Esophagus muscularis mucosa (tissue), 4 donors: Measurements from ENCODE around the gene HOMER2. TPM values are rescaled to one million over a fixed set of nuclear protein-coding genes. Genes with fewer than 3 reads are reported as not detected.

Source experiments
- DNase-seq: peaks from one replicate; pipeline ENCODE4 v3.0.0-alpha.2; 2017; ENCODE audit errors: extremely low spot score
- H3K27ac ChIP-seq, 4 donors: fragments of 200-600 bp; sonication (generic); replicated peaks in 1 of 4; 1 replicate in 3 of 4; 2 replicates in 1 of 4; pipeline ENCODE4 v1.5.1; 2016 to 2019; ENCODE audit warnings: mild to moderate bottlenecking in 1 of 4
- H3K27me3 ChIP-seq, 4 donors: fragments of 200-600 bp; sonication (generic); one replicate each; pipeline versions ENCODE4 v1.5.1 to v1.6.0; 2016 to 2019
- H3K36me3 ChIP-seq, 4 donors: fragments of 200-600 bp; sonication (generic); one replicate each; pipeline ENCODE4 v1.5.1; 2016 to 2019
- H3K4me1 ChIP-seq, 4 donors: fragments of 200-600 bp; sonication (generic); one replicate each; pipeline ENCODE4 v1.5.1; 2016 to 2019
- H3K4me3 ChIP-seq, 4 donors: fragments of 200-600 bp; sonication (generic); 1 replicate in 2 of 4; 2 replicates in 2 of 4; pipeline ENCODE4 v1.5.1; 2016 to 2019; ENCODE audit warnings: mild to moderate bottlenecking in 4 of 4, moderate library complexity in 1 of 4
- H3K9me3 ChIP-seq, 4 donors: fragments of 200-600 bp; sonication (generic); 1 replicate in 3 of 4; 2 replicates in 1 of 4; pipeline ENCODE4 v1.5.1; 2016 to 2019
- EP300 ChIP-seq: sonication (generic); formaldehyde crosslinking; IDR thresholded peaks from one replicate; pipeline ENCODE4 v1.6.1; 2017; ENCODE audit warnings: antibody characterized with exemption
- POLR2A ChIP-seq: fragments of 450-650 bp; IDR thresholded peaks from one replicate; pipeline ENCODE4 v1.6.1; 2017; ENCODE audit warnings: antibody characterized with exemption, moderate library complexity, mild to moderate bottlenecking, low read depth
- POLR2AphosphoS5 ChIP-seq, 2 donors: sonication (generic); formaldehyde crosslinking; IDR thresholded peaks; one replicate each; pipeline ENCODE4 v1.6.1; 2017; ENCODE audit warnings: antibody characterized with exemption in 2 of 2
- WGBS: methylation state at CpG from one replicate; pipeline ENCODE4 v1.1.5; 2018; 5-methylcytosine and 5-hydroxymethylcytosine counted together
- intact Hi-C: fragments of 100-400 bp; cut with DNase I; formaldehyde crosslinking; loops from one replicate; pipeline ENCODE4 v1.15.1; 2023
- total RNA-seq, 4 donors: library from RNA; depleted of rRNA; stranded (reverse); fragments of >200 nt; gene quantifications; one replicate each; pipeline versions ENCODE4 v1.1.0 to v1.2.1, GENCODE V29; 2016
- TF ChIP-seq, protein P1 (sequence below), 3 experiments: fragments of 200-600 bp in 2 of 3; fragments of 450-650 bp in 1 of 3; sonication (generic) in 2 of 3; IDR thresholded peaks; one replicate each; pipeline ENCODE4 v1.5.1; 2017 to 2019; ENCODE audit warnings: antibody characterized with exemption in 3 of 3, mild to moderate bottlenecking in 2 of 3, moderate library complexity in 1 of 3

Gene HOMER2
- total RNA-seq, 4 donors from 2014 or later, result 13.3 to 54.8 (median 25.8) TPM

DNA sequence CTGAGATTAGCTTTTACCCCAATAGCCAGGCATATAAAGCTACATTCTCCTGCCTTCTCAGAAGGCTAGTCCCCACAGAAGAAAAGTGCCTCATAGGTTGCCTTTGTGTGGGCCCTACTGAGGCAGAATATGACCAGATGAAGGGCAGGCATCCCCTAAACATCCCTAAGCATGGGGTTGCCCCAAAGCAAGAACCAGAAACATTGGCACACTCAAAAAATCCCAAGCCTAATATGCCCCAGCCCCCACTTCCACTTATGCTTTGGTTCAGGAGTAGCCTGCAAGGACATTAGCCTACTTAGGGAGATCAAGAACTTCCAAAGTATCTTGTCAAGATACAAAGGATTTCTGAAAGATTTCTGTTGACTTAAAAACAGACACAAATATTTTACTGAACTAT, 113.4 kb downstream of the HOMER2 start:
- peaks cover 0 to 2% (median 0%) of the 10 kb centered on the region in 4 donors for H3K9me3 ChIP-seq
- DNase-seq, result no peak
- no peak overlapping the region for H3K4me3 ChIP-seq
- intact Hi-C loops, result no loop called here
- H3K27me3 ChIP-seq, result no peaks in the 10 kb centered on the region
- H3K27ac ChIP-seq, result no peak overlapping the region
- TF ChIP-seq POLR2AphosphoS5 (IDR thresholded peaks at IDR 0.05) (no peak), POLR2A (no peak), EP300 (no peak)
- TF ChIP-seq, protein P1, sequence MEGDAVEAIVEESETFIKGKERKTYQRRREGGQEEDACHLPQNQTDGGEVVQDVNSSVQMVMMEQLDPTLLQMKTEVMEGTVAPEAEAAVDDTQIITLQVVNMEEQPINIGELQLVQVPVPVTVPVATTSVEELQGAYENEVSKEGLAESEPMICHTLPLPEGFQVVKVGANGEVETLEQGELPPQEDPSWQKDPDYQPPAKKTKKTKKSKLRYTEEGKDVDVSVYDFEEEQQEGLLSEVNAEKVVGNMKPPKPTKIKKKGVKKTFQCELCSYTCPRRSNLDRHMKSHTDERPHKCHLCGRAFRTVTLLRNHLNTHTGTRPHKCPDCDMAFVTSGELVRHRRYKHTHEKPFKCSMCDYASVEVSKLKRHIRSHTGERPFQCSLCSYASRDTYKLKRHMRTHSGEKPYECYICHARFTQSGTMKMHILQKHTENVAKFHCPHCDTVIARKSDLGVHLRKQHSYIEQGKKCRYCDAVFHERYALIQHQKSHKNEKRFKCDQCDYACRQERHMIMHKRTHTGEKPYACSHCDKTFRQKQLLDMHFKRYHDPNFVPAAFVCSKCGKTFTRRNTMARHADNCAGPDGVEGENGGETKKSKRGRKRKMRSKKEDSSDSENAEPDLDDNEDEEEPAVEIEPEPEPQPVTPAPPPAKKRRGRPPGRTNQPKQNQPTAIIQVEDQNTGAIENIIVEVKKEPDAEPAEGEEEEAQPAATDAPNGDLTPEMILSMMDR (IDR thresholded peaks at IDR 0.05), result no peak
- H3K4me1 ChIP-seq, result no peaks in the 10 kb centered on the region
- H3K36me3 ChIP-seq, result peaks cover 32 to 45% (median 39%) of the 10 kb centered on the region in 4 donors

DNA sequence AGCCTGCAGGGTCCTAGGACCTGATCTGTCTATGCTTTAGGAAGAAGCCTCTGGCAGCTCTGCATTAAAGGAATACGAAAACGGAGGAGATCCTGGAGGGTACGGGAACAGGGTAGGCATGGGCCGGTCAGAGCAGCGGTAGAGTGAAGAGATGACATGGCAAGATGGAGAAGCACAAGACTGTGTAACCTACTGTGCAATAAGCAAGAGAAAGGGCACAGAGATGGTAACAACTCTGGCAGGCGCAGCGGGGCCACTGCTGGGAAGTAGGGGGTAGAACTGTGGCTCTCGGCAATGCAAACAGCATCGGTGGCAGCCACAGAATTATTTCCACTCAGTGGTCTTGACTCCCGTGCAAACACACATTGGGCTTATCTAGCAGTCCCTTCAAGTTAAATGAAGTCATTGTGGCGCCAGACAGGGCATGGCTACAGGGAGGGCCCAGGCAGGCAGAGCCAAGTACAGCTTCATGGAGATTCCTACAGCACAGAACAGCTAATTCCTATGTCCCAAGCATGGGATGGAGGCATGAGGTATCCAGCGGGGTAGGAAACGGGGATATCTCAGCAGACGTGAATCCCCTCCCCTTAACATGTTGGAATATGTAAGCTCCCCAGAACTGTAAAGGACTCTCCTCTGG, 114.3 kb downstream of the HOMER2 start:
- H3K4me3 ChIP-seq, result no peak overlapping the region
- H3K36me3 ChIP-seq, result peaks cover 41 to 54% (median 48%) of the 10 kb centered on the region in 4 donors
- intact Hi-C loops, result no loop called here
- 96% methylated on average over 14 of the region's 14 CpGs for WGBS
- no peaks in the 10 kb centered on the region for H3K27me3 ChIP-seq
- no peaks in the 10 kb centered on the region for H3K4me1 ChIP-seq
- no peaks in the 10 kb centered on the region for H3K9me3 ChIP-seq
- TF ChIP-seq POLR2AphosphoS5 (IDR thresholded peaks at IDR 0.05), result no peak
- TF ChIP-seq, protein P1 (IDR thresholded peaks at IDR 0.05), result no peak
- TF ChIP-seq EP300, result no peak
- TF ChIP-seq POLR2A, result no peak
- H3K27ac ChIP-seq, result no peak overlapping the region
- DNase-seq, result no peak

DNA sequence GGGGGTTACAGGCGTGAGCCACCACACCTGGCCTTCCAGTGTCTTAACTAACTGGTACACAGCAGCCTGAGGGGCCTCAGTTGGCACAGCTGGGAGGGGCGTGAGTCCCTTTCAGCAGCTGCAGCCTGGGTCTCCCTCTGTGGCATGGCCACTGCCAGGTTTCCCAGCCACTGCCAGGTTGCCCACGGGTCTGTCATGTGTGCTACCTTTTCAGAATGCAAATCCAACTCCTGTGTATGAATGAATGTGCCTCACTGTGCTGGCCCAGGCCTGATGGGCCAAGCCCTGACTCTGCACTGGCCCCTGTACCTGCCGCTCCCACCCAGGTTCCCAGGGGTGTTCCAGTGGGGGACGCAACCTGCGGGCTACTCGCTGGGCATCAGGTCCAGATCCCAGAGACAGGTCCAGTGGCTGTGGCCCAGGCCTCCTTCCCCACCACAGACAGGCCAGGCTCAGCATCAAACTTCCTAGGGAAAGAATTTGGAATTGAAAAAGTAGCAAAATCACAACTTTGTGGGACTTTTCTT, 117.1 kb downstream of the HOMER2 start:
- no peaks in the 10 kb centered on the region for H3K27me3 ChIP-seq
- no peak for DNase-seq
- no peaks in the 10 kb centered on the region for H3K9me3 ChIP-seq
- H3K4me1 ChIP-seq, result peaks cover 0 to 13% (median 4%) of the 10 kb centered on the region in 4 donors
- intact Hi-C loops, result no loop called here
- H3K4me3 ChIP-seq, result no peak overlapping the region
- no peak overlapping the region for H3K27ac ChIP-seq
- peaks cover 62 to 82% (median 75%) of the 10 kb centered on the region in 4 donors for H3K36me3 ChIP-seq
- 100% methylated on average over 5 of the region's 7 CpGs for whole genome bisulfite sequencing
- no peak for TF ChIP-seq EP300
- TF ChIP-seq POLR2AphosphoS5 (IDR thresholded peaks at IDR 0.05), result no peak
- TF ChIP-seq POLR2A, result no peak
- TF ChIP-seq, protein P1 (IDR thresholded peaks at IDR 0.05), result no peak

DNA sequence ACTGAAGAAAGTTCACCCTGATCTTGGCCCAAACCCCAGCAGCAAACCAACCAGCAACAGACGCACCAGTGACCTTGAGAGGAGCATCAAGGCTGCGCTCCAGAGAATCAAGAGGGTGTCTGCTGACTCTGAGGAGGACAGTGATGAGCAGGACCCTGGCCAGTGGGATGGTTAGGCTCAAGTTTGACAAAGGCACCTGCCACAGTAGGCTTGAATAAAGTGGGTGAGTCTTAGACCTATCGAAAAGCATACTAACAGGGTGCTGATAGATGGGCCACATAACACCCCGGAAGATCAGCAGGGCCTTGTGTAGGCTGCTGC, 119.2 kb downstream of the HOMER2 start:
- WGBS, result 86% methylated on average over 4 of the region's 4 CpGs
- Histone ChIP-seq H3K9me3 (no peaks in the 10 kb centered on the region), H3K4me1 (peaks cover 0 to 13% (median 4%) of the 10 kb centered on the region in 4 donors), H3K36me3 (peaks cover 78 to 100% (median 91%) of the 10 kb centered on the region in 4 donors), H3K27me3 (no peaks in the 10 kb centered on the region), H3K27ac (no peak overlapping the region), H3K4me3 (no peak overlapping the region)
- intact Hi-C loops, result no loop called here
- TF ChIP-seq, protein P1 (IDR thresholded peaks at IDR 0.05), result no peak
- TF ChIP-seq POLR2AphosphoS5 (IDR thresholded peaks at IDR 0.05) (no peak), EP300 (no peak), POLR2A (no peak)
- no peak for DNase-seq
